ENCODE data around the gene CCDC102B. TPM values are rescaled to one million over a fixed set of nuclear protein-coding genes. Genes with fewer than 3 reads are reported as not detected.

The CCDC102B gene
- total and polyA plus RNA-seq, 3 donors from 2014 or later, result 13.3 to 25.1 (median 14.9) TPM

DNA sequence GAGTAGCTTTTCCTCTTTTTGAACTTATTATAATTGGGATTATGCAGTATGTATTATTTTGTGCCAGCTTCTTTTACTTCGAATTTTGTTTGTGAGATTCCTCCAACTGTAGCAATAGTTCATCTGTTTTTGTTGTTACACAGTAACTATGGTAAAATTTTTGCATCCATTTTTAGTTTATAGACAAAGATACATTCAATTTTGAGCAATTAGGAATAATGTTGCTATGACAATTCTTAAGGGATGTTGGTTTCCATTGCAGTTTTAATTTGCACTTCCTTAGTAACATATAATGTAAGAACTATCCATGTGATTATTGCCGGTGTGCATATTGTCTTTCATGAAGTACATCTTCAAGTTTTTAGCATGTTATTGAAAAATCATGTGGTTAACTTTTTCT is 20.7 kb downstream of the CCDC102B start:
- Histone ChIP-seq H3K36me3 (ENCODE audit: low read depth, missing control alignments) (no peaks in the 10 kb centered on the region), H3K27me3 (no peaks in the 10 kb centered on the region), H3K4me1 (no peaks in the 10 kb centered on the region), H3K27ac (peak overlapping the region in 1 of 2 donors; percentile 28), H3K4me3 (no peak overlapping the region), H3K9me3 (no peaks in the 10 kb centered on the region)
- intact Hi-C loops (cut with DNase I; ENCODE audit: low total_unique reads), result no loop called here
- no peak for DNase-seq
- TF ChIP-seq, protein P1, sequence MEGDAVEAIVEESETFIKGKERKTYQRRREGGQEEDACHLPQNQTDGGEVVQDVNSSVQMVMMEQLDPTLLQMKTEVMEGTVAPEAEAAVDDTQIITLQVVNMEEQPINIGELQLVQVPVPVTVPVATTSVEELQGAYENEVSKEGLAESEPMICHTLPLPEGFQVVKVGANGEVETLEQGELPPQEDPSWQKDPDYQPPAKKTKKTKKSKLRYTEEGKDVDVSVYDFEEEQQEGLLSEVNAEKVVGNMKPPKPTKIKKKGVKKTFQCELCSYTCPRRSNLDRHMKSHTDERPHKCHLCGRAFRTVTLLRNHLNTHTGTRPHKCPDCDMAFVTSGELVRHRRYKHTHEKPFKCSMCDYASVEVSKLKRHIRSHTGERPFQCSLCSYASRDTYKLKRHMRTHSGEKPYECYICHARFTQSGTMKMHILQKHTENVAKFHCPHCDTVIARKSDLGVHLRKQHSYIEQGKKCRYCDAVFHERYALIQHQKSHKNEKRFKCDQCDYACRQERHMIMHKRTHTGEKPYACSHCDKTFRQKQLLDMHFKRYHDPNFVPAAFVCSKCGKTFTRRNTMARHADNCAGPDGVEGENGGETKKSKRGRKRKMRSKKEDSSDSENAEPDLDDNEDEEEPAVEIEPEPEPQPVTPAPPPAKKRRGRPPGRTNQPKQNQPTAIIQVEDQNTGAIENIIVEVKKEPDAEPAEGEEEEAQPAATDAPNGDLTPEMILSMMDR (IDR thresholded peaks at IDR 0.05), result no peak
- no peak for TF ChIP-seq POLR2A (IDR thresholded peaks at IDR 0.05)
- 32 to 70% methylated on average over 2 of the region's 2 CpGs for WGBS, 2 donors

GRCh38 chr18:68822926-68823325 is 25.0 kb downstream of the CCDC102B start:
- Histone ChIP-seq H3K27me3 (no peaks in the 10 kb centered on the region), H3K36me3 (ENCODE audit: low read depth, missing control alignments) (no peaks in the 10 kb centered on the region), H3K4me3 (no peak overlapping the region), H3K4me1 (no peaks in the 10 kb centered on the region), H3K9me3 (no peaks in the 10 kb centered on the region), H3K27ac (no peak overlapping the region)
- TF ChIP-seq POLR2A (IDR thresholded peaks at IDR 0.05), result no peak
- TF ChIP-seq, protein P1 (IDR thresholded peaks at IDR 0.05), result no peak
- peak; percentile 60 for DNase-seq
- intact Hi-C loops (cut with DNase I; ENCODE audit: low total_unique reads), result no loop called here
- WGBS, 2 donors, result 66 to 67% methylated on average over 5 of the region's 5 CpGs

DNA sequence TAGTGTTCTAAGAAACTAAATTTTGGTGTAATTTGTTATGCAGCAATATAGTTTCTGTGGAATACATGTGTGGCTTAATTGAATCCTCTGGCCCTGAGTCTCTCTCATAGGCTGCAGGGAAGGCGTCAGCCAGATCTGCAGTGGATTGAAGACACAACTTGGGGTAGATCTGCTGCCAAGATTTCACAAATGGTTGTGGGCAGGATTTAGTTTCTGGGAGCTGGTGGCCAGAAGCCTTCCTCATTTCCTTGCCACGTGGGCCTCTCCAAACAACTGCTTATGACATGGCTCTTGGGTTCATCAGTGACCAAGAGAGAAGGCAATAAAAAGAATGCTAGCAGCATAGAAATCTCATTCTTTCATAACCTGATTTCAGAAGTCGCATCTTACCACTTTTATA is 28.2 kb downstream of the CCDC102B start:
- Histone ChIP-seq H3K27ac (no peak overlapping the region), H3K4me1 (no peaks in the 10 kb centered on the region), H3K27me3 (no peaks in the 10 kb centered on the region), H3K36me3 (ENCODE audit: low read depth, missing control alignments) (no peaks in the 10 kb centered on the region), H3K4me3 (no peak overlapping the region), H3K9me3 (no peaks in the 10 kb centered on the region)
- WGBS, 2 donors, result 77 to 88% methylated on average over 3 of the region's 3 CpGs
- DNase-seq, result no peak
- TF ChIP-seq, protein P1 (IDR thresholded peaks at IDR 0.05), result no peak
- no peak for TF ChIP-seq POLR2A (IDR thresholded peaks at IDR 0.05)
- intact Hi-C loops (cut with DNase I; ENCODE audit: low total_unique reads), result no loop called here

DNA sequence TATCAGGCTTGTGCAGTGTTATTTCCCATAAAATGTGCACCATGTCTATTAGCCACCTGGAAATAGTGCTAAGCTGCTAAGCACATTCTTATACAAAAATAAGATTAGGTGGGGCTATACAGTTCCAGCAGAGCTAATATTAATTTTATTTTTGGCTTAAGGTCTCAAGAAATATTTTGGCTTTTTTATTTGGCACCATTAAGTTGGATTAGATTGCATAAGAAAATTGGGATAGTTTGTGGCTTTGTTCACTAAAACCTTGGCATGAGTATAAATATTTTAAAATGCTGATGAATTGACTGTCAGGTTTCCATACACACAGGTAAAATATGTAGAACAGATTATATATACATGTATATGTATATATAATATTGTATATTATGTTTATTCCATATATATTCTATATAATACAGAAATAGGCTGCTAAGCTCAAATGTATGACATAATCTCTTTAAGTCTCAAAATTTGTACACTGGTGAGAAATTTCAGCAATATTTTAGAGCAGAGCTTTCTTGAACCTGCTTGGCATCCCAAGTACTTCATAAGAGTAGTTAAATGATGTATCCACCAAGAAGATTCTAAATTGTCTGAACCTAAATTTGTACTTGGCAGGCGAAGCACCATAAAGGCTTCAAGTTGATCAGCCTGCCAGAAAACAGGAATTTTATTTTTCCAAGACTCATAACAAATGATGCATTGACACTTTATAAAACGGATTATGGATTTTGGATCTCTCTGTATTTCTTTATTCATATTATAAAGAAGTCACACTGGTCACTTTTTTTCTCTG is 32.6 kb downstream of the CCDC102B start:
- DNase-seq, result no peak

More for the DNA sequence above, 32.6 kb downstream of the CCDC102B start:
- 56 to 77% methylated on average over 2 of the region's 2 CpGs for WGBS, 2 donors
- no peaks in the 10 kb centered on the region for H3K9me3 ChIP-seq
- intact Hi-C loops (cut with DNase I; ENCODE audit: low total_unique reads), result no loop called here
- no peaks in the 10 kb centered on the region for H3K27me3 ChIP-seq
- no peak overlapping the region for H3K4me3 ChIP-seq
- H3K36me3 ChIP-seq (ENCODE audit: low read depth, missing control alignments), result no peaks in the 10 kb centered on the region
- no peak overlapping the region for H3K27ac ChIP-seq
- no peaks in the 10 kb centered on the region for H3K4me1 ChIP-seq
- TF ChIP-seq, protein P1 (IDR thresholded peaks at IDR 0.05), result no peak
- no peak for TF ChIP-seq POLR2A (IDR thresholded peaks at IDR 0.05)

All from testis (tissue), 3 donors.